Thymus (tissue), 11 donors: ENCODE measurements around the gene MOXD1. TPM values are rescaled to one million over a fixed set of nuclear protein-coding genes. Genes with fewer than 3 reads are reported as not detected.

Experiments
- DNase-seq, 9 donors: peaks; one replicate each; pipeline ENCODE4 v3.0.0-alpha.2; 2013; ENCODE audit warnings: low spot score in 9 of 9, low read depth in 6 of 9, missing footprints in 1 of 9
- H3K27ac ChIP-seq, 2 donors: one replicate each; pipeline ENCODE4 v1.5.1; 2013; ENCODE audit warnings: control low read depth in 1 of 2, low read depth in 1 of 2, low read length in 1 of 2, mild to moderate bottlenecking in 1 of 2, moderate library complexity in 1 of 2
- H3K27me3 ChIP-seq, 2 donors: one replicate each; pipeline ENCODE4 v1.5.1; 2013; ENCODE audit warnings: low read length in 1 of 2; ENCODE audit not compliant: control insufficient read depth in 2 of 2, insufficient read depth in 1 of 2
- H3K36me3 ChIP-seq, 2 donors: one replicate each; pipeline ENCODE4 v1.5.1; 2013; ENCODE audit warnings: low read length in 1 of 2, mild to moderate bottlenecking in 1 of 2, moderate library complexity in 1 of 2; ENCODE audit not compliant: control insufficient read depth in 2 of 2, insufficient read depth in 2 of 2
- H3K4me1 ChIP-seq, 2 donors: one replicate each; pipeline ENCODE4 v1.5.1; 2013; ENCODE audit warnings: low read length in 2 of 2; ENCODE audit not compliant: control insufficient read depth in 2 of 2, insufficient read depth in 2 of 2
- H3K4me3 ChIP-seq, 2 donors: one replicate each; pipeline ENCODE4 v1.5.1; 2013; ENCODE audit warnings: low read length in 2 of 2, control low read depth in 1 of 2, mild to moderate bottlenecking in 1 of 2
- H3K9me3 ChIP-seq, 2 donors: one replicate each; pipeline ENCODE4 v1.5.1; 2013; ENCODE audit warnings: low read length in 1 of 2, mild to moderate bottlenecking in 1 of 2; ENCODE audit not compliant: control insufficient read depth in 2 of 2, insufficient read depth in 1 of 2
- WGBS: extraction: QIAGEN DNeasy Blood & Tissue Kit; methylation state at CpG from one replicate; pipeline ENCODE4 v1.1.7; 2013; 5-methylcytosine and 5-hydroxymethylcytosine counted together
- polyA plus RNA-seq: library from polyadenylated mRNA; stranded (reverse); fragments of 200-250 nt; gene quantifications from one replicate; pipeline ENCODE4 v1.2.3, GENCODE V29; 2013
- total RNA-seq: library from RNA; stranded (reverse); fragments of 120-200 nt; gene quantifications from one replicate; pipeline ENCODE4 v1.2.4, GENCODE V29; 2013
- donor health status: healthy.

MOXD1 gene
- total and polyA plus RNA-seq, 2 donors = 1.9 to 3.2 TPM

- Histone ChIP-seq H3K9me3 (no peaks in the 10 kb centered on the region), H3K36me3 (no peaks in the 10 kb centered on the region), H3K4me3 (no peak overlapping the region), H3K4me1 (no peaks in the 10 kb centered on the region), H3K27me3 (no peaks in the 10 kb centered on the region), H3K27ac (no peak overlapping the region)
- DNase-seq = no peak
- 94% methylated on average over 6 of the region's 6 CpGs for WGBS
Observed at GRCh38 chr6:132418235-132418965, 17.1 kb upstream of the MOXD1 start.

GRCh38 chr6:132414761-132415160 lies 13.5 kb upstream of the MOXD1 start:
- H3K27me3 ChIP-seq = no peaks in the 10 kb centered on the region
- no peaks in the 10 kb centered on the region for H3K36me3 ChIP-seq
- DNase-seq = no peak
- H3K27ac ChIP-seq = no peak overlapping the region
- 84% methylated on average over 5 of the region's 5 CpGs for WGBS
- no peaks in the 10 kb centered on the region for H3K9me3 ChIP-seq
- no peaks in the 10 kb centered on the region for H3K4me1 ChIP-seq
- no peak overlapping the region for H3K4me3 ChIP-seq

- Histone ChIP-seq H3K27ac (no peak overlapping the region), H3K4me1 (no peaks in the 10 kb centered on the region), H3K27me3 (no peaks in the 10 kb centered on the region), H3K4me3 (no peak overlapping the region), H3K36me3 (no peaks in the 10 kb centered on the region), H3K9me3 (no peaks in the 10 kb centered on the region)
- DNase-seq = no peak
- WGBS = 87% methylated on average over 6 of the region's 6 CpGs
Observed at GRCh38 chr6:132414322-132414721, 13.0 kb upstream of the MOXD1 start.

GRCh38 chr6:132413499-132413802 lies 12.2 kb upstream of the MOXD1 start:
- H3K36me3 ChIP-seq = no peaks in the 10 kb centered on the region
- H3K9me3 ChIP-seq = no peaks in the 10 kb centered on the region
- no peak overlapping the region for H3K4me3 ChIP-seq
- no peak overlapping the region for H3K27ac ChIP-seq
- WGBS = 92% methylated on average over 1 of the region's 1 CpG
- no peaks in the 10 kb centered on the region for H3K27me3 ChIP-seq
- no peaks in the 10 kb centered on the region for H3K4me1 ChIP-seq
- DNase-seq = no peak

- H3K4me1 ChIP-seq = no peaks in the 10 kb centered on the region
- no peak overlapping the region for H3K27ac ChIP-seq
- no peaks in the 10 kb centered on the region for H3K36me3 ChIP-seq
- no peaks in the 10 kb centered on the region for H3K27me3 ChIP-seq
- no peak overlapping the region for H3K4me3 ChIP-seq
- WGBS = 94% methylated on average over 5 of the region's 5 CpGs
- no peaks in the 10 kb centered on the region for H3K9me3 ChIP-seq
- no peak for DNase-seq
Observed at GRCh38 chr6:132412656-132413498, 11.6 kb upstream of the MOXD1 start.

- H3K27ac ChIP-seq = no peak overlapping the region
- no peak overlapping the region for H3K4me3 ChIP-seq
- no peak for DNase-seq
- no peaks in the 10 kb centered on the region for H3K4me1 ChIP-seq
- H3K9me3 ChIP-seq = no peaks in the 10 kb centered on the region
- 93% methylated on average over 4 of the region's 4 CpGs for WGBS
- no peaks in the 10 kb centered on the region for H3K36me3 ChIP-seq
- H3K27me3 ChIP-seq = no peaks in the 10 kb centered on the region
Observed at GRCh38 chr6:132411296-132411695, 10.0 kb upstream of the MOXD1 start.

- Histone ChIP-seq H3K4me3 (no peak overlapping the region), H3K4me1 (no peaks in the 10 kb centered on the region), H3K27me3 (no peaks in the 10 kb centered on the region), H3K36me3 (no peaks in the 10 kb centered on the region), H3K27ac (no peak overlapping the region), H3K9me3 (no peaks in the 10 kb centered on the region)
- no peak for DNase-seq
- 66% methylated on average over 3 of the region's 3 CpGs for WGBS
Observed at GRCh38 chr6:132410830-132411229, 9.6 kb upstream of the MOXD1 start.

GRCh38 chr6:132405143-132405915 lies 4.1 kb upstream of the MOXD1 start:
- WGBS = 70% methylated on average over 2 of the region's 2 CpGs
- peaks cover 28 to 37% of the 10 kb centered on the region in 2 donors for H3K27me3 ChIP-seq

GRCh38 chr6:132404736-132405135 lies 3.5 kb upstream of the MOXD1 start:
- Histone ChIP-seq H3K27me3 (peaks cover 34 to 43% of the 10 kb centered on the region in 2 donors), H3K27ac (no peak overlapping the region), H3K4me3 (no peak overlapping the region), H3K9me3 (no peaks in the 10 kb centered on the region), H3K36me3 (no peaks in the 10 kb centered on the region), H3K4me1 (peaks cover 0 to 3% of the 10 kb centered on the region in 2 donors)
- no peak for DNase-seq
- WGBS = 54% methylated on average over 3 of the region's 3 CpGs

More at GRCh38 chr6:132405143-132405915, 4.1 kb upstream of the MOXD1 start:
- no peaks in the 10 kb centered on the region for H3K9me3 ChIP-seq
- no peak for DNase-seq
- H3K36me3 ChIP-seq = no peaks in the 10 kb centered on the region
- peaks cover 0 to 3% of the 10 kb centered on the region in 2 donors for H3K4me1 ChIP-seq
- no peak overlapping the region for H3K4me3 ChIP-seq
- no peak overlapping the region for H3K27ac ChIP-seq
